ENCODE results near the gene PTGES2. TPM values are rescaled to one million over a fixed set of nuclear protein-coding genes. Genes with fewer than 3 reads are reported as not detected.
"Not testable (repeated sequence)": the region's sequence is repeated elsewhere in the genome, so short reads cannot be mapped to it uniquely, and the experiment has no call there.

The PTGES2 gene
- total RNA-seq, 1 donor from 2014 or later, result 80.0 TPM

GRCh38 chr9:128136816-128137793 is 9.6 kb upstream of the PTGES2 start:
- peak; percentile 89 for DNase-seq (ENCODE audit: low read depth)

GRCh38 chr9:128135561-128135960 is 8.0 kb upstream of the PTGES2 start:
- not testable (repeated sequence) for DNase-seq (ENCODE audit: low read depth)

GRCh38 chr9:128132139-128132538 is 4.6 kb upstream of the PTGES2 start:
- peak; percentile 28 for DNase-seq (ENCODE audit: low read depth)

- DNase-seq (ENCODE audit: low read depth), result not testable (repeated sequence)
Measured at GRCh38 chr9:128131346-128131745, 3.8 kb upstream of the PTGES2 start.

- DNase-seq (ENCODE audit: low read depth), result not testable (repeated sequence)
Measured at GRCh38 chr9:128130651-128131050, 3.1 kb upstream of the PTGES2 start.

GRCh38 chr9:128129976-128130590 is 2.6 kb upstream of the PTGES2 start:
- DNase-seq (ENCODE audit: low read depth), result not testable (repeated sequence)

- DNase-seq (ENCODE audit: low read depth), result no peak
Measured at GRCh38 chr9:128128836-128129590, 1.5 kb upstream of the PTGES2 start.

- DNase-seq (ENCODE audit: low read depth), result peak; percentile 80
Measured at GRCh38 chr9:128127990-128128835, 684 bp upstream of the PTGES2 start.

GRCh38 chr9:128125580-128126354 is 1.8 kb downstream of the PTGES2 start:
- no peak for DNase-seq (ENCODE audit: low read depth)

GRCh38 chr9:128124873-128125579 is 2.5 kb downstream of the PTGES2 start:
- peak; percentile 44 for DNase-seq (ENCODE audit: low read depth)

GRCh38 chr9:128124451-128124850 is 3.1 kb downstream of the PTGES2 start:
- no peak for DNase-seq (ENCODE audit: low read depth)

- DNase-seq (ENCODE audit: low read depth), result no peak
Measured at GRCh38 chr9:128123451-128124080, 4.0 kb downstream of the PTGES2 start.

GRCh38 chr9:128122809-128123175 is 4.7 kb downstream of the PTGES2 start:
- no peak for DNase-seq (ENCODE audit: low read depth)

GRCh38 chr9:128121924-128122808 is 5.4 kb downstream of the PTGES2 start:
- no peak for DNase-seq (ENCODE audit: low read depth)

GRCh38 chr9:128121466-128121810 is 6.1 kb downstream of the PTGES2 start:
- no peak for DNase-seq (ENCODE audit: low read depth)

- no peak for DNase-seq (ENCODE audit: low read depth)
Measured at GRCh38 chr9:128120741-128121465, 6.6 kb downstream of the PTGES2 start.

- no peak for DNase-seq (ENCODE audit: low read depth)
Measured at GRCh38 chr9:128120061-128120740, 7.3 kb downstream of the PTGES2 start.

All from renal cortical epithelial cell (primary cell).